ENCODE results near the gene KRTAP6-1. TPM values are rescaled to one million over a fixed set of nuclear protein-coding genes. Genes with fewer than 3 reads are reported as not detected.

KRTAP6-1 gene
- total and polyA plus RNA-seq, 3 donors from 2014 or later, result not detected

- Histone ChIP-seq H3K36me3 (ENCODE audit: low read depth, missing control alignments) (no peaks in the 10 kb centered on the region), H3K4me3 (no peak within 1 kb of the TSS), H3K9me3 (no peaks in the 10 kb centered on the region), H3K27ac (no peak within 1 kb of the TSS), H3K4me1 (no peaks in the 10 kb centered on the region), H3K27me3 (no peaks in the 10 kb centered on the region)
- intact Hi-C loops (cut with DNase I; ENCODE audit: low total_unique reads), result no loop called here
- no peak for DNase-seq
- WGBS, 2 donors, result 85 to 100% methylated on average over 1 of the region's 1 CpG
- TF ChIP-seq POLR2A (IDR thresholded peaks at IDR 0.05) (no peak), CTCF (IDR thresholded peaks at IDR 0.05) (no peak)
These were observed 21.2 kb upstream of the KRTAP6-1 start, which contains the start of gene KRTAP20-2 for GRCh38 chr21:30634906-30635305. TSS of gene KRTAP20-2 (plus strand) at chr21:30635206. CDS start at chr21:30635264, 58 bp downstream.

DNA sequence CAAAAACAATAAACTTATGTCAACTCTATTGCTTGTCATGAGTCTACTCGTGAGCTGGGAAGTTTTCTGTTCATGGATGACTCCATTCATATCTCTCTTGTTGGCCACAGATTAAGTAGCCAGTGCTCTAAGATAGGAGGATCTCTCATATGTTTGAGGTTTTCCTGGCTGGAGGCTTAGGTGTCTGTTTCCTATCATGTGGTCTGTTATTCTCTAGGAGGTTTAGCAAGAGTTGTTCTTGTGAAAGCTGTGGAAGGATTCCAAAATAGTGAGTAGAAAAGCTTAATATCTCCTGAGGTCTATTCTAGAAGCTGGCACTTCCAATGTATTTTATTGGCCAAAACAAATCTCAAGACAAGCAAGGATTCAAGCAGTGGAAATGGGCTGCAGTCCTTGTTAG lies 15.5 kb upstream of the KRTAP6-1 start:
- Histone ChIP-seq H3K36me3 (ENCODE audit: low read depth, missing control alignments) (no peaks in the 10 kb centered on the region), H3K4me1 (no peaks in the 10 kb centered on the region), H3K27ac (no peak overlapping the region), H3K27me3 (no peaks in the 10 kb centered on the region), H3K9me3 (no peaks in the 10 kb centered on the region), H3K4me3 (no peak overlapping the region)
- WGBS, 2 donors, result 63 to 75% methylated on average over 1 of the region's 1 CpG
- intact Hi-C loops (cut with DNase I; ENCODE audit: low total_unique reads), result no loop called here
- no peak for DNase-seq
- TF ChIP-seq CTCF (IDR thresholded peaks at IDR 0.05), result no peak
- TF ChIP-seq POLR2A (IDR thresholded peaks at IDR 0.05), result no peak

- no peaks in the 10 kb centered on the region for H3K36me3 ChIP-seq (ENCODE audit: low read depth, missing control alignments)
- no peaks in the 10 kb centered on the region for H3K4me1 ChIP-seq
- intact Hi-C loops (cut with DNase I; ENCODE audit: low total_unique reads), result no loop called here
- H3K4me3 ChIP-seq, result no peak overlapping the region
- DNase-seq, result no peak
- H3K27me3 ChIP-seq, result no peaks in the 10 kb centered on the region
- H3K27ac ChIP-seq, result no peak overlapping the region
- no peaks in the 10 kb centered on the region for H3K9me3 ChIP-seq
- WGBS, 2 donors, result 70 to 89% methylated on average over 4 of the region's 4 CpGs
- TF ChIP-seq POLR2A (IDR thresholded peaks at IDR 0.05) (no peak), CTCF (IDR thresholded peaks at IDR 0.05) (no peak)
These were observed 14.4 kb upstream of the KRTAP6-1 start for GRCh38 chr21:30628109-30628508.

GRCh38 chr21:30625449-30626165 lies 11.9 kb upstream of the KRTAP6-1 start:
- no peak overlapping the region for H3K27ac ChIP-seq
- no peaks in the 10 kb centered on the region for H3K4me1 ChIP-seq
- no peak for TF ChIP-seq POLR2A (IDR thresholded peaks at IDR 0.05)
- WGBS, 2 donors, result 76 to 80% methylated on average over 4 of the region's 4 CpGs
- H3K4me3 ChIP-seq, result no peak overlapping the region
- H3K9me3 ChIP-seq, result no peaks in the 10 kb centered on the region
- intact Hi-C loops (cut with DNase I; ENCODE audit: low total_unique reads), result no loop called here
- no peaks in the 10 kb centered on the region for H3K27me3 ChIP-seq
- DNase-seq, result no peak
- H3K36me3 ChIP-seq (ENCODE audit: low read depth, missing control alignments), result no peaks in the 10 kb centered on the region

DNA sequence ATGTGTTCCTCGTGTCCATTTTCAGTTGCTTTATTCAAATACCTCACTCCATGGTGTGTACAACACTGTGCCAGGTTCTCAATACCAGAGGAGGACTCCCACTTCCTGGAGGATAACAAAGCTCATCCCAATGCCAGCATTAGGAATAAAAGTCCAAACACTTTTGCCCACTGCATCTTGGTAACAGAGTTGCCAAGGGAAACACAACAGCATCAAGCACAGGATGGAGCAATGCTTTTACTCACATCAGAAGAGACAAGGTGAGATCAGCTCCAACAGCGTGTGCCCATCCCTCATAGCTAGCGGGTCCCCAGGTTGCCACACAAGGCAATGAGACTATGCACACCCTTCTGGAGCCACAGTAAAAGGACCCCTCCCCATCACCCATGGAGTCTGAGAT lies 9.6 kb upstream of the KRTAP6-1 start:
- Histone ChIP-seq H3K27ac (no peak overlapping the region), H3K9me3 (no peaks in the 10 kb centered on the region), H3K27me3 (no peaks in the 10 kb centered on the region), H3K4me1 (no peaks in the 10 kb centered on the region), H3K36me3 (ENCODE audit: low read depth, missing control alignments) (no peaks in the 10 kb centered on the region), H3K4me3 (no peak overlapping the region)
- intact Hi-C loops (cut with DNase I; ENCODE audit: low total_unique reads), result no loop called here
- no peak for TF ChIP-seq CTCF (IDR thresholded peaks at IDR 0.05)
- TF ChIP-seq POLR2A (IDR thresholded peaks at IDR 0.05), result no peak
- WGBS, 2 donors, result 91 to 96% methylated on average over 1 to 3 of the region's 3 CpGs
- no peak for DNase-seq

All from testis (tissue), 3 donors.